Measurements from ENCODE around the gene KIDINS220. TPM values are rescaled to one million over a fixed set of nuclear protein-coding genes. Genes with fewer than 3 reads are reported as not detected.

The KIDINS220 gene
- total and polyA plus RNA-seq, 2 of the 13 experiments (the other 11 are each of a cell fraction or from before 2014, with no cell fraction given), result 25.2 to 32.3 TPM

DNA sequence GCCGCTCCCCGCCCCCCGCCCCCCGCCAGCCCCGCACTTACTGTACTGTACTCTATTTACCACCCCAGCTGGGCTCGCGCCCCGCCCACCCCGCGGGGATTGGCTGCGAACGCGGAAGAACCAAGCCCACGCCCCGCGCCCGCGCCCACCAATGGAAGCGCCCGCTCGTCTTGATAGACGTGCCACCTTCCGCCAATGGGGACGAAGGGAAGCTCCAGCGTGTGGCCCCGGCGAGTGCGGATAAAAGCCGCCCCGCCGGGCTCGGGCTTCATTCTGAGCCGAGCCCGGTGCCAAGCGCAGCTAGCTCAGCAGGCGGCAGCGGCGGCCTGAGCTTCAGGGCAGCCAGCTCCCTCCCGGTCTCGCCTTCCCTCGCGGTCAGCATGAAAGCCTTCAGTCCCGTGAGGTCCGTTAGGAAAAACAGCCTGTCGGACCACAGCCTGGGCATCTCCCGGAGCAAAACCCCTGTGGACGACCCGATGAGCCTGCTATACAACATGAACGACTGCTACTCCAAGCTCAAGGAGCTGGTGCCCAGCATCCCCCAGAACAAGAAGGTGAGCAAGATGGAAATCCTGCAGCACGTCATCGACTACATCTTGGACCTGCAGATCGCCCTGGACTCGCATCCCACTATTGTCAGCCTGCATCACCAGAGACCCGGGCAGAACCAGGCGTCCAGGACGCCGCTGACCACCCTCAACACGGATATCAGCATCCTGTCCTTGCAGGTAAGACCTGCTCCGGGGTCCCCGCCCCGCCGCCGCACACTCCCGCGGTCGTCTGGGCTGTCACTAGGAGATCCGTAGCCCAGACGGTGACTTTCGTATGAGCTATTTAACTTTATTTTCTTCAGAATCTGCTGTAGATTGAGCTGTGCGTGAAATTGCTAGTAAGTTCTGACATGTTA is 155.4 kb downstream of the KIDINS220 start, which contains the start of gene ID2 (continued):
- TF ChIP-seq, protein P1, sequence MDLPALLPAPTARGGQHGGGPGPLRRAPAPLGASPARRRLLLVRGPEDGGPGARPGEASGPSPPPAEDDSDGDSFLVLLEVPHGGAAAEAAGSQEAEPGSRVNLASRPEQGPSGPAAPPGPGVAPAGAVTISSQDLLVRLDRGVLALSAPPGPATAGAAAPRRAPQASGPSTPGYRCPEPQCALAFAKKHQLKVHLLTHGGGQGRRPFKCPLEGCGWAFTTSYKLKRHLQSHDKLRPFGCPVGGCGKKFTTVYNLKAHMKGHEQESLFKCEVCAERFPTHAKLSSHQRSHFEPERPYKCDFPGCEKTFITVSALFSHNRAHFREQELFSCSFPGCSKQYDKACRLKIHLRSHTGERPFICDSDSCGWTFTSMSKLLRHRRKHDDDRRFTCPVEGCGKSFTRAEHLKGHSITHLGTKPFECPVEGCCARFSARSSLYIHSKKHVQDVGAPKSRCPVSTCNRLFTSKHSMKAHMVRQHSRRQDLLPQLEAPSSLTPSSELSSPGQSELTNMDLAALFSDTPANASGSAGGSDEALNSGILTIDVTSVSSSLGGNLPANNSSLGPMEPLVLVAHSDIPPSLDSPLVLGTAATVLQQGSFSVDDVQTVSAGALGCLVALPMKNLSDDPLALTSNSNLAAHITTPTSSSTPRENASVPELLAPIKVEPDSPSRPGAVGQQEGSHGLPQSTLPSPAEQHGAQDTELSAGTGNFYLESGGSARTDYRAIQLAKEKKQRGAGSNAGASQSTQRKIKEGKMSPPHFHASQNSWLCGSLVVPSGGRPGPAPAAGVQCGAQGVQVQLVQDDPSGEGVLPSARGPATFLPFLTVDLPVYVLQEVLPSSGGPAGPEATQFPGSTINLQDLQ (CRISPR knock-in tag; IDR thresholded peaks at IDR 0.05), result peak; percentile 80
- TF ChIP-seq MXI1 (IDR thresholded peaks at IDR 0.05; ENCODE audit: borderline replicate concordance, low read depth, low read length) (peak; percentile 91; the same call in 2 of the 3 replicates), PHF20 (CRISPR knock-in tag; IDR thresholded peaks at IDR 0.05) (peak; percentile 73), ZFP41 (CRISPR knock-in tag; IDR thresholded peaks at IDR 0.05; ENCODE audit: borderline replicate concordance) (peak; percentile 90), NFATC3 (CRISPR knock-in tag; IDR thresholded peaks at IDR 0.05) (peak; percentile 80; the same call in 1 of the 2 replicates), ZNF274 (CRISPR knock-in tag; IDR thresholded peaks at IDR 0.05) (peak; percentile 86), SRSF4 (IDR thresholded peaks at IDR 0.05; ENCODE audit: low read depth, low read length, poor library complexity, severe bottlenecking) (peak; percentile 80), ZNF546 (CRISPR knock-in tag; conservative IDR thresholded peaks at IDR 0.05) (peak; percentile 97; the same call in 1 of the 2 replicates), MAFF (IDR thresholded peaks at IDR 0.05; ENCODE audit: low read depth, low read length) (peak; percentile 18; the same call in 1 of the 2 replicates), ZBTB3 (CRISPR knock-in tag; IDR thresholded peaks at IDR 0.05; ENCODE audit: borderline replicate concordance, low read depth) (no peak; the same call in 1 of the 2 replicates), ESRRA (CRISPR knock-in tag; IDR thresholded peaks at IDR 0.05; ENCODE audit: low read depth) (no peak; the same call in 1 of the 2 replicates), REPIN1 (CRISPR knock-in tag; IDR thresholded peaks at IDR 0.05; ENCODE audit: borderline replicate concordance, low read depth) (peak; percentile 92), MAFK (conservative IDR thresholded peaks at IDR 0.05 in 1 of 2, IDR thresholded peaks at IDR 0.05 in 1 of 2; ENCODE audit: low read length in 2 of 2) (no peak), NR1H2 (CRISPR knock-in tag; IDR thresholded peaks at IDR 0.05; ENCODE audit: borderline replicate concordance, low read depth) (no peak), DNMT3B (CRISPR knock-in tag; conservative IDR thresholded peaks at IDR 0.05) (no peak; the same call in 1 of the 2 replicates), AGO2 (optimal IDR thresholded peaks at IDR 0.05; ENCODE audit: low read depth, low read length) (peak; percentile 87)
- TF ChIP-seq, protein P2, sequence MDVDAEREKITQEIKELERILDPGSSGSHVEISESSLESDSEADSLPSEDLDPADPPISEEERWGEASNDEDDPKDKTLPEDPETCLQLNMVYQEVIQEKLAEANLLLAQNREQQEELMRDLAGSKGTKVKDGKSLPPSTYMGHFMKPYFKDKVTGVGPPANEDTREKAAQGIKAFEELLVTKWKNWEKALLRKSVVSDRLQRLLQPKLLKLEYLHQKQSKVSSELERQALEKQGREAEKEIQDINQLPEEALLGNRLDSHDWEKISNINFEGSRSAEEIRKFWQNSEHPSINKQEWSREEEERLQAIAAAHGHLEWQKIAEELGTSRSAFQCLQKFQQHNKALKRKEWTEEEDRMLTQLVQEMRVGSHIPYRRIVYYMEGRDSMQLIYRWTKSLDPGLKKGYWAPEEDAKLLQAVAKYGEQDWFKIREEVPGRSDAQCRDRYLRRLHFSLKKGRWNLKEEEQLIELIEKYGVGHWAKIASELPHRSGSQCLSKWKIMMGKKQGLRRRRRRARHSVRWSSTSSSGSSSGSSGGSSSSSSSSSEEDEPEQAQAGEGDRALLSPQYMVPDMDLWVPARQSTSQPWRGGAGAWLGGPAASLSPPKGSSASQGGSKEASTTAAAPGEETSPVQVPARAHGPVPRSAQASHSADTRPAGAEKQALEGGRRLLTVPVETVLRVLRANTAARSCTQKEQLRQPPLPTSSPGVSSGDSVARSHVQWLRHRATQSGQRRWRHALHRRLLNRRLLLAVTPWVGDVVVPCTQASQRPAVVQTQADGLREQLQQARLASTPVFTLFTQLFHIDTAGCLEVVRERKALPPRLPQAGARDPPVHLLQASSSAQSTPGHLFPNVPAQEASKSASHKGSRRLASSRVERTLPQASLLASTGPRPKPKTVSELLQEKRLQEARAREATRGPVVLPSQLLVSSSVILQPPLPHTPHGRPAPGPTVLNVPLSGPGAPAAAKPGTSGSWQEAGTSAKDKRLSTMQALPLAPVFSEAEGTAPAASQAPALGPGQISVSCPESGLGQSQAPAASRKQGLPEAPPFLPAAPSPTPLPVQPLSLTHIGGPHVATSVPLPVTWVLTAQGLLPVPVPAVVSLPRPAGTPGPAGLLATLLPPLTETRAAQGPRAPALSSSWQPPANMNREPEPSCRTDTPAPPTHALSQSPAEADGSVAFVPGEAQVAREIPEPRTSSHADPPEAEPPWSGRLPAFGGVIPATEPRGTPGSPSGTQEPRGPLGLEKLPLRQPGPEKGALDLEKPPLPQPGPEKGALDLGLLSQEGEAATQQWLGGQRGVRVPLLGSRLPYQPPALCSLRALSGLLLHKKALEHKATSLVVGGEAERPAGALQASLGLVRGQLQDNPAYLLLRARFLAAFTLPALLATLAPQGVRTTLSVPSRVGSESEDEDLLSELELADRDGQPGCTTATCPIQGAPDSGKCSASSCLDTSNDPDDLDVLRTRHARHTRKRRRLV (CRISPR knock-in tag; IDR thresholded peaks at IDR 0.05), result peak; percentile 57; the same call in 1 of the 2 replicates
- TF ChIP-seq, protein P3, sequence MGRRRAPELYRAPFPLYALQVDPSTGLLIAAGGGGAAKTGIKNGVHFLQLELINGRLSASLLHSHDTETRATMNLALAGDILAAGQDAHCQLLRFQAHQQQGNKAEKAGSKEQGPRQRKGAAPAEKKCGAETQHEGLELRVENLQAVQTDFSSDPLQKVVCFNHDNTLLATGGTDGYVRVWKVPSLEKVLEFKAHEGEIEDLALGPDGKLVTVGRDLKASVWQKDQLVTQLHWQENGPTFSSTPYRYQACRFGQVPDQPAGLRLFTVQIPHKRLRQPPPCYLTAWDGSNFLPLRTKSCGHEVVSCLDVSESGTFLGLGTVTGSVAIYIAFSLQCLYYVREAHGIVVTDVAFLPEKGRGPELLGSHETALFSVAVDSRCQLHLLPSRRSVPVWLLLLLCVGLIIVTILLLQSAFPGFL (CRISPR knock-in tag; IDR thresholded peaks at IDR 0.05), result peak; percentile 37; the same call in 1 of the 2 replicates

Measured in HepG2 (cell line).